Mesenchymal stem cell (in vitro differentiated cells and primary cell): ENCODE results near the gene KRT82.

Experiments used
- DNase-seq: peaks from one replicate; pipeline ENCODE4 v3.0.0-alpha.2; 2013
- H2AFZ ChIP-seq: one replicate; pipeline ENCODE4 v1.6.1; 2013; ENCODE audit warnings: low read depth, mild to moderate bottlenecking, control low read depth, inconsistent platforms, low read length, moderate library complexity
- H2AK5ac ChIP-seq: 2 replicates; pipeline ENCODE4 v1.6.1; 2013; ENCODE audit warnings: low read length, moderate library complexity, mild to moderate bottlenecking, inconsistent platforms; ENCODE audit not compliant: severe bottlenecking
- H2BK120ac ChIP-seq: one replicate; pipeline ENCODE4 v1.6.1; 2013; ENCODE audit warnings: low read depth, mild to moderate bottlenecking, inconsistent platforms, low read length, moderate library complexity
- H2BK12ac ChIP-seq, 2 experiments: one replicate each; pipeline ENCODE4 v1.6.1; 2013; ENCODE audit warnings: inconsistent platforms in 2 of 2, low read length in 2 of 2, mild to moderate bottlenecking in 2 of 2, moderate library complexity in 2 of 2, control low read depth in 1 of 2
- H2BK15ac ChIP-seq: one replicate; pipeline ENCODE4 v1.6.1; 2013; ENCODE audit warnings: mild to moderate bottlenecking, low read depth, inconsistent platforms; ENCODE audit not compliant: poor library complexity, severe bottlenecking
- H2BK5ac ChIP-seq: 2 replicates; pipeline ENCODE4 v1.6.1; 2013; ENCODE audit warnings: low read depth, mild to moderate bottlenecking, low read length, control low read depth, inconsistent platforms; ENCODE audit not compliant: poor library complexity, severe bottlenecking
- H3K14ac ChIP-seq, 2 experiments: one replicate each; pipeline ENCODE4 v1.6.1; 2013; ENCODE audit warnings: inconsistent platforms in 2 of 2, low read length in 2 of 2, control low read depth in 1 of 2, mild to moderate bottlenecking in 1 of 2, moderate library complexity in 1 of 2
- H3K18ac ChIP-seq, 2 experiments: one replicate each; pipeline ENCODE4 v1.6.1; 2013; ENCODE audit warnings: inconsistent platforms in 2 of 2, low read length in 2 of 2, control low read depth in 1 of 2, low read depth in 1 of 2, mild to moderate bottlenecking in 1 of 2
- H3K23ac ChIP-seq, 2 experiments: one replicate each; pipeline ENCODE4 v1.6.1; 2013; ENCODE audit warnings: inconsistent platforms in 2 of 2, low read length in 2 of 2, mild to moderate bottlenecking in 2 of 2, moderate library complexity in 2 of 2, control low read depth in 1 of 2
- H3K27ac ChIP-seq: 2 replicates; pipeline ENCODE4 v1.5.1; 2013; ENCODE audit warnings: mild to moderate bottlenecking, moderate library complexity, low read length, control low read depth, inconsistent platforms; ENCODE audit not compliant: poor library complexity, severe bottlenecking
- H3K27me3 ChIP-seq, 2 experiments: 2 replicates each; pipeline versions ENCODE4 v1.6.1 to v1.7.0; 2013; ENCODE audit warnings: low read length in 2 of 2, mild to moderate bottlenecking in 2 of 2, moderate library complexity in 2 of 2, control low read depth in 1 of 2, inconsistent platforms in 1 of 2; ENCODE audit not compliant: control insufficient read depth in 1 of 2, insufficient read depth in 1 of 2
- H3K36me3 ChIP-seq, 2 experiments: 2 replicates each; pipeline versions ENCODE4 v1.6.1 to v1.7.0; 2013; ENCODE audit warnings: low read length in 2 of 2, control low read depth in 1 of 2, inconsistent platforms in 1 of 2, low read depth in 1 of 2, mild to moderate bottlenecking in 1 of 2; ENCODE audit not compliant: insufficient read depth in 2 of 2, control insufficient read depth in 1 of 2
- H3K4ac ChIP-seq, 2 experiments: one replicate each; pipeline ENCODE4 v1.6.1; 2013; ENCODE audit warnings: inconsistent platforms in 2 of 2, low read length in 2 of 2, mild to moderate bottlenecking in 2 of 2, moderate library complexity in 2 of 2, control low read depth in 1 of 2, low read depth in 1 of 2
- H3K4me1 ChIP-seq: 2 replicates; pipeline ENCODE4 v1.6.1; 2013; ENCODE audit warnings: low read depth, low read length, control low read depth; ENCODE audit not compliant: control insufficient read depth, insufficient read depth
- H3K4me2 ChIP-seq: 2 replicates; pipeline ENCODE4 v1.6.1; 2013; ENCODE audit warnings: low read length, mild to moderate bottlenecking, inconsistent platforms; ENCODE audit not compliant: poor library complexity, severe bottlenecking
- H3K4me3 ChIP-seq, 2 experiments: 2 replicates each; pipeline versions ENCODE4 v1.5.1 to v1.7.0; 2013; ENCODE audit warnings: low read length in 2 of 2, mild to moderate bottlenecking in 2 of 2, control low read depth in 1 of 2, low read depth in 1 of 2; ENCODE audit not compliant: insufficient read depth in 1 of 2
- H3K79me1 ChIP-seq: replicated peaks from 2 replicates; pipeline ENCODE4 v1.6.1; 2013; ENCODE audit warnings: mild to moderate bottlenecking, control low read depth, low read length, inconsistent platforms; ENCODE audit not compliant: poor library complexity, severe bottlenecking
- H3K9ac ChIP-seq: 2 replicates; pipeline ENCODE4 v1.7.0; 2013; ENCODE audit warnings: mild to moderate bottlenecking, low read length, moderate library complexity
- H3K9me3 ChIP-seq: 2 replicates; pipeline ENCODE4 v1.7.0; 2013; ENCODE audit warnings: mild to moderate bottlenecking, low read length; ENCODE audit not compliant: control insufficient read depth
- H4K8ac ChIP-seq: one replicate; pipeline ENCODE4 v1.6.1; 2013; ENCODE audit warnings: inconsistent platforms, mild to moderate bottlenecking, low read length, moderate library complexity
- H4K91ac ChIP-seq: one replicate; pipeline ENCODE4 v1.6.1; 2013; ENCODE audit warnings: mild to moderate bottlenecking, low read length, inconsistent platforms
- WGBS: methylation state at CpG from one replicate; pipeline ENCODE4 v1.1.7; 2013; ENCODE audit warnings: mixed read lengths; 5-methylcytosine and 5-hydroxymethylcytosine counted together

Gene KRT82

DNA sequence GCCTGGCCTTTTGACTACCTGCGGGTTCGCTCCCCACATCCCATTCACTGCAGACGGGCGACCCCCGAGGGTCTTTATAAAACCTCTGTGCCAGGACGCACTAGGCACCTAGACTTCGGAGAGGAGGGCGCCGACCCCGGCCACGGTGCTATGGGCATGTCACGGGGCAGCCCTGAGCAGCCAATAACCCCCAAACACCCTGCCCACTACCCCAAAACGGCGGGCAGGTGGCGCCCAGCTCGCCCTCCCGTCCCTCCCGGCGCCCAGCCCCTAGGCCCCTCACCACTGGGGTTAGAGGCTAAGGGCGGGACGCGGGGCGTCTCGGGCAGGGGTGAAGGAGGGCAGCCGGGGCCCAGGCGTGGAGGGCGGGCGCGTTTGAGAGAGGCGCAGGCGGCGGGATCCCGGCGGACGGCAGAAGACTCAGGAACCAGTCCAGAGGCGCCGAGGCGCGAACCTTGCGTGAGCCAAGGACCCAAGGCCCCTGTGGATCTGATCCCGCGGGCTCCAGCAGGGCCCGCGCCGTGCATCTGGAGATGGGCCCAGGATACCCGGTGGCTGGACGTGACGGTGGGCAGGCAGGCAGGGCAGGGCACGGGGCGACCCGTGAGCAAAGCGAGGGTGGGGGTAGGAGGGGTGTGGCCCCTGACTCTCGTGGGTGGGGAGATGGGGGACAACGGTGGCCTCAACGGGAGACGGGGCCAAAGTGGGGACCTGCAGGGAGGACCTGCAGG lies 49.9 kb downstream of the KRT82 start:
- H4K91ac ChIP-seq: no peak overlapping the region
- H3K27ac ChIP-seq: no peak overlapping the region
- peaks cover 51 to 81% of the 10 kb centered on the region in 2 experiments for H3K27me3 ChIP-seq
- H2AK5ac ChIP-seq: no peak overlapping the region
- no peaks in the 10 kb centered on the region for H3K36me3 ChIP-seq
- no peak for DNase-seq
- no peak overlapping the region for H3K23ac ChIP-seq
- H3K9me3 ChIP-seq: no peaks in the 10 kb centered on the region
- no peak overlapping the region for H3K9ac ChIP-seq
- H3K4me3 ChIP-seq: no peak overlapping the region
- WGBS: 90% methylated on average over 56 of the region's 56 CpGs
- no peak overlapping the region for H3K4ac ChIP-seq
- no peak overlapping the region for H3K18ac ChIP-seq
- H3K4me1 ChIP-seq: peaks cover 2% of the 10 kb centered on the region
- no peak overlapping the region for H2BK15ac ChIP-seq
- no peak overlapping the region for H4K8ac ChIP-seq
- H2BK120ac ChIP-seq: no peak overlapping the region
- H2AFZ ChIP-seq: no peak overlapping the region
- no peak overlapping the region for H2BK12ac ChIP-seq
- H3K14ac ChIP-seq: no peak overlapping the region
- H3K4me2 ChIP-seq: no peak overlapping the region
- no peaks in the 10 kb centered on the region for H3K79me1 ChIP-seq
- H2BK5ac ChIP-seq: no peak overlapping the region

GRCh38 chr12:52355176-52355575 lies 51.0 kb downstream of the KRT82 start:
- no peak overlapping the region for H4K8ac ChIP-seq
- H3K4me2 ChIP-seq: no peak overlapping the region
- H2AK5ac ChIP-seq: no peak overlapping the region
- H3K4ac ChIP-seq: no peak overlapping the region
- H3K79me1 ChIP-seq: no peaks in the 10 kb centered on the region
- no peaks in the 10 kb centered on the region for H3K9me3 ChIP-seq
- no peak overlapping the region for H3K14ac ChIP-seq
- H3K9ac ChIP-seq: no peak overlapping the region
- no peak overlapping the region for H2BK15ac ChIP-seq
- no peak overlapping the region for H2BK5ac ChIP-seq
- H3K23ac ChIP-seq: no peak overlapping the region
- 87% methylated on average over 8 of the region's 8 CpGs for WGBS
- H3K27me3 ChIP-seq: peaks cover 57 to 84% of the 10 kb centered on the region in 2 experiments
- peaks cover 2% of the 10 kb centered on the region for H3K4me1 ChIP-seq
- DNase-seq: no peak
- no peak overlapping the region for H4K91ac ChIP-seq
- H3K36me3 ChIP-seq: no peaks in the 10 kb centered on the region
- no peak overlapping the region for H3K4me3 ChIP-seq
- no peak overlapping the region for H2BK12ac ChIP-seq
- H2BK120ac ChIP-seq: no peak overlapping the region
- H3K18ac ChIP-seq: no peak overlapping the region
- no peak overlapping the region for H3K27ac ChIP-seq
- no peak overlapping the region for H2AFZ ChIP-seq

DNA sequence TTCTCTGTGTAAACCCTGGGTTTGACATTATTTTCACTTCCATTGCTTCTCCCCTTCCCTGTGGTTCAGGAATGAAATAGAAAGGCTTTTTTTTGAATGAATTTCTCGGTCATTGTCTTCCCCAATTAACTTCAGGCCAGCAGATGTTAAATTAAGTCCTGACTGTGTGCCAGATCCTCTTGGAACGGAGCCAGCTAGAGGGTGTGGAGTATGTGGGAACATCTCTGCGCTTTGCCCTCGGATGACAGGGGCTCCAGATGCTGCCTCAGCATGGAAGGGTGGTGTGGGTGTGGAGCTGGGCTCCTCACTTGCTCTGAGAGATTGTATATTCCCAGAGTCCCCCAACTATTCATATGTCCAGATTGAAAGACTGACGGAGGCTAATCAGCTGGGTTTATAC lies 51.9 kb downstream of the KRT82 start:
- H3K4me2 ChIP-seq: no peak overlapping the region
- no peak overlapping the region for H2BK12ac ChIP-seq
- H2AK5ac ChIP-seq: no peak overlapping the region
- H3K9ac ChIP-seq: no peak overlapping the region
- no peak overlapping the region for H3K4ac ChIP-seq
- H3K18ac ChIP-seq: no peak overlapping the region
- H2BK5ac ChIP-seq: no peak overlapping the region
- no peaks in the 10 kb centered on the region for H3K79me1 ChIP-seq
- no peak overlapping the region for H2AFZ ChIP-seq
- H3K27ac ChIP-seq: no peak overlapping the region
- H3K36me3 ChIP-seq: no peaks in the 10 kb centered on the region
- H3K23ac ChIP-seq: no peak overlapping the region
- H4K8ac ChIP-seq: no peak overlapping the region
- H2BK15ac ChIP-seq: no peak overlapping the region
- peaks cover 2% of the 10 kb centered on the region for H3K4me1 ChIP-seq
- H3K14ac ChIP-seq: no peak overlapping the region
- no peak overlapping the region for H4K91ac ChIP-seq
- 53% methylated on average over 5 of the region's 5 CpGs for WGBS
- H3K9me3 ChIP-seq: no peaks in the 10 kb centered on the region
- no peak overlapping the region for H2BK120ac ChIP-seq
- H3K4me3 ChIP-seq: no peak overlapping the region
- DNase-seq: no peak
- H3K27me3 ChIP-seq: peaks cover 60 to 86% of the 10 kb centered on the region in 2 experiments

DNA sequence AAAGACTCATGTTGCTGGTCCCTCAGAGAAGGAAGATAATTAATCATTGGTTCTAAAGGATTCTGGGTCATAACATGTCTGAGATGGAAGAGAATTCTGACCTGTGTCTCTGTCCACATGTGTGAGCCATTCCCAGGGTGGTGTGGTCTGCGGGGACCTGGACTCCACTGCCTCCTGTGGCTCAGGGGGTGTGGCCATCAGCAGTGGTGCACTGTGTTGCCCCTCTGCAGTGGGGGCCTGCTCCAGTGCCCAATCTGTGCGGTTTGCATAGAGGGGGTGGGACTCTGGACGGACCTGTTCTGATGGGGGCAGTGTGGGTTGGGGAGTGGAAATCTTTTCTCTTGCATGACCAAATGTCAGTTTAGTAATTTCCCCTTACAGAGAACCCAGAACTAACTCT lies 52.4 kb downstream of the KRT82 start:
- Histone ChIP-seq H3K4me2 (no peak overlapping the region), H3K27me3 (peaks cover 58 to 85% of the 10 kb centered on the region in 2 experiments), H3K36me3 (no peaks in the 10 kb centered on the region), H3K9ac (no peak overlapping the region), H3K4me3 (no peak overlapping the region), H3K4me1 (peaks cover 2% of the 10 kb centered on the region), H4K91ac (no peak overlapping the region), H2BK120ac (no peak overlapping the region), H3K4ac (no peak overlapping the region), H3K79me1 (no peaks in the 10 kb centered on the region), H3K23ac (no peak overlapping the region), H2BK15ac (no peak overlapping the region), H3K9me3 (no peaks in the 10 kb centered on the region), H2AFZ (no peak overlapping the region), H2AK5ac (no peak overlapping the region), H4K8ac (no peak overlapping the region), H2BK12ac (no peak overlapping the region), H2BK5ac (no peak overlapping the region), H3K27ac (no peak overlapping the region), H3K14ac (no peak overlapping the region), H3K18ac (no peak overlapping the region)
- 54% methylated on average over 1 of the region's 3 CpGs for WGBS
- no peak for DNase-seq
